ENCODE measurements around the gene SIN3B. TPM values are rescaled to one million over a fixed set of nuclear protein-coding genes. Genes with fewer than 3 reads are reported as not detected.

The SIN3B gene
- total RNA-seq, 5 donors from 2014 or later (not counting 1 experiment from before 2014, with no cell fraction given) = 76.4 to 94.5 (median 84.1) TPM

DNA sequence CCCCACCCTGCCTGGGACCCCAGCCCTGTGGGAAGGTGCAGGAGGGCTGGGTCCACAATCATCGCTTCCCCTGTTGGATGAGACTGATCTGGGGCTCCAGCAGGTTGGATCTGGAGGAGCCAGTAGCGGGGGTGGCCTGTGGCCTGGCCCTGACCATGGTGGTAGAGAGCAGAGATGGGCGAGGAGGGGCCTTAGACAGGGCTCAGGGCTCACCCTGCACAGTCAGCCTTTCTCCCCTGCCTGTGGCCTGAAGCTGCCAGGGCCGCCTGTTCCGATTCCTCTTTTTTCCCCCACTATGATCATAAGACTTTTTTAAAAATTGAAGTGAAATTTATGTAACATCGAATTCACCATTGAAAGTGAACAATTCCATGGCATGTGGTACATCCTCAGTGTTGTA is 18.2 kb downstream of the SIN3B start:
- H3K4me3 ChIP-seq (ENCODE audit: control insufficient read depth in 1 of 2, extremely low read depth in 1 of 2, low read length in 1 of 2) = no peak overlapping the region
- WGBS (ENCODE audit: insufficient coverage) = no CpG with 5 or more reads among the region's 6 CpGs

DNA sequence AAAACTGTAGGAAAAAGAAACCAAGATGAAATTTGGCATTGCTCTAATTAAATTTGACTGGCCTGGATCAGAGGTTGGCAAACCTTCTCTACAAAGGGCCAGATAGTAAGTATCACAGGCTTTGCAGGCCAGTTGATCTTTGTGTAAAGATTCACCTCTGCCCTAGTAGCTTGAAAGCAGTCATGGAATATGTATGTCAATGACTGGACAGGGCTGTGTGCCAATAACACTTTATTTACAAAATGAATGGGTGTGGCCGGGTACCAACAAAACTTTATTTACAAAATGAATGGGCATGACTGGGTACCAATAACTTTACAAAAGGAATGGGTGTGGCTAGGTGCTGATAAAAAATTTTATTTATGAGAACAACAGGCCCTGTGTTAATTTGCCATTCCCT is 20.0 kb downstream of the SIN3B start:
- no peaks in the 10 kb centered on the region for H3K27me3 ChIP-seq (replicated peaks in 1 of 2; ENCODE audit: control insufficient read depth in 2 of 2, extremely low read depth in 1 of 2, insufficient read depth in 2 of 2, low read length in 1 of 2)
- H3K4me3 ChIP-seq (ENCODE audit: control insufficient read depth in 1 of 2, extremely low read depth in 1 of 2, low read length in 1 of 2) = no peak overlapping the region
- H3K9me3 ChIP-seq = no peaks in the 10 kb centered on the region
- Mint-ChIP-seq H3K36me3 (peaks cover 58% of the 10 kb centered on the region), H3K27ac (no peak overlapping the region), H3K27me3 (no peaks in the 10 kb centered on the region), H3K4me1 (no peaks in the 10 kb centered on the region), H3K4me3 (no peak overlapping the region), H3K9me3 (no peaks in the 10 kb centered on the region)
- ChIA-PET POLR2A (interaction anchor here in 1 of 2 donors (0.7 kb wide), 1 partner anchor 554 kb away, joined by 4 read pairs; no protein-coding TSS in a partner anchor), CTCF (no interaction called here)
- no peaks in the 10 kb centered on the region for H3K4me1 ChIP-seq (ENCODE audit: control insufficient read depth in 1 of 2, extremely low read depth in 1 of 2, insufficient read depth in 2 of 2, low read length in 2 of 2)
- no peak for DNase-seq
- H3K36me3 ChIP-seq (ENCODE audit: control insufficient read depth in 2 of 2, extremely low read depth in 1 of 2, insufficient read depth in 1 of 2, low read length in 1 of 2) = peaks cover 18 to 89% of the 10 kb centered on the region in 2 donors
- no peak overlapping the region for H3K27ac ChIP-seq (ENCODE audit: low read length)
- no CpG with 5 or more reads among the region's 1 CpG for WGBS (ENCODE audit: insufficient coverage)
- ATAC-seq (replicated peaks in 1 of 4) = no peak

More for the DNA sequence above, 18.2 kb downstream of the SIN3B start:
- ChIA-PET POLR2A (no interaction called here), CTCF (no interaction called here)
- Histone ChIP-seq H3K27me3 (replicated peaks in 1 of 2; ENCODE audit: control insufficient read depth in 2 of 2, extremely low read depth in 1 of 2, insufficient read depth in 2 of 2, low read length in 1 of 2) (no peaks in the 10 kb centered on the region), H3K9me3 (no peaks in the 10 kb centered on the region), H3K4me1 (ENCODE audit: control insufficient read depth in 1 of 2, extremely low read depth in 1 of 2, insufficient read depth in 2 of 2, low read length in 2 of 2) (no peaks in the 10 kb centered on the region), H3K36me3 (ENCODE audit: control insufficient read depth in 2 of 2, extremely low read depth in 1 of 2, insufficient read depth in 1 of 2, low read length in 1 of 2) (peaks cover 12 to 85% of the 10 kb centered on the region in 2 donors), H3K27ac (ENCODE audit: low read length) (no peak overlapping the region)
- H3K9me3 Mint-ChIP-seq = no peaks in the 10 kb centered on the region
- ATAC-seq (replicated peaks in 1 of 4) = no peak
- no peak overlapping the region for H3K4me3 Mint-ChIP-seq
- H3K27me3 Mint-ChIP-seq = no peaks in the 10 kb centered on the region
- H3K36me3 Mint-ChIP-seq = peaks cover 55% of the 10 kb centered on the region
- H3K4me1 Mint-ChIP-seq = no peaks in the 10 kb centered on the region
- no peak for DNase-seq
- H3K27ac Mint-ChIP-seq = no peak overlapping the region

DNA sequence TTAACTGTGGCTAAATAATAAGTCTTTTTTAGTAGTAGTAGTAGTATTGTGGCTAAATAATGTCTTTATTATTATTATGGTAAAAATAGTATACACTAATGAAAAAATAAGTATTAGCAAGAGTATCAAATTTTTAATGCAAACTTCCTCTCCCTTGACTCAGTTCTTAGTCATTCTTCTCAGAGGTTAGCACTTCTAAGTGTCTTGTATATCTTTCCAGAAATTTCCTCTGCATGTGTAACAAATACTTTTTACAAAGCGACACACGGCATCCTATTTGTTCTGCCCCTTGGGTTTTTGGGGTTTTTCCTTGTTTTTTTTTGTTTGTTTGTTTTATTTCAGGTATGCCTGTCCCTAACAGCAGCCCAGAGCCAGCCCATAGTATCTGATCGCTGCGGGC is 20.9 kb downstream of the SIN3B start:
- no peaks in the 10 kb centered on the region for H3K4me1 ChIP-seq (ENCODE audit: control insufficient read depth in 1 of 2, extremely low read depth in 1 of 2, insufficient read depth in 2 of 2, low read length in 2 of 2)
- Mint-ChIP-seq H3K27ac (no peak overlapping the region), H3K9me3 (no peaks in the 10 kb centered on the region), H3K36me3 (peaks cover 58% of the 10 kb centered on the region), H3K4me1 (no peaks in the 10 kb centered on the region), H3K4me3 (no peak overlapping the region), H3K27me3 (no peaks in the 10 kb centered on the region)
- ChIA-PET POLR2A (no interaction called here), CTCF (no interaction called here)
- no CpG with 5 or more reads among the region's 4 CpGs for WGBS (ENCODE audit: insufficient coverage)
- no peaks in the 10 kb centered on the region for H3K27me3 ChIP-seq (replicated peaks in 1 of 2; ENCODE audit: control insufficient read depth in 2 of 2, extremely low read depth in 1 of 2, insufficient read depth in 2 of 2, low read length in 1 of 2)
- no peak overlapping the region for H3K4me3 ChIP-seq (ENCODE audit: control insufficient read depth in 1 of 2, extremely low read depth in 1 of 2, low read length in 1 of 2)
- H3K9me3 ChIP-seq = no peaks in the 10 kb centered on the region
- no peak for DNase-seq
- H3K36me3 ChIP-seq (ENCODE audit: control insufficient read depth in 2 of 2, extremely low read depth in 1 of 2, insufficient read depth in 1 of 2, low read length in 1 of 2) = peaks cover 21 to 90% of the 10 kb centered on the region in 2 donors
- H3K27ac ChIP-seq (ENCODE audit: low read length) = no peak overlapping the region
- no peak for ATAC-seq (replicated peaks in 1 of 4)

- 92% methylated on average over 30 of the region's 33 CpGs for WGBS (ENCODE audit: insufficient coverage)
- H3K4me1 ChIP-seq (ENCODE audit: control insufficient read depth in 1 of 2, extremely low read depth in 1 of 2, insufficient read depth in 2 of 2, low read length in 2 of 2) = no peaks in the 10 kb centered on the region
- Mint-ChIP-seq H3K27me3 (no peaks in the 10 kb centered on the region), H3K9me3 (no peaks in the 10 kb centered on the region), H3K4me3 (no peak overlapping the region), H3K4me1 (no peaks in the 10 kb centered on the region), H3K36me3 (peaks cover 60% of the 10 kb centered on the region), H3K27ac (no peak overlapping the region)
- CTCF ChIA-PET = no interaction called here
- ATAC-seq (replicated peaks in 1 of 4) (no peak), DNase-seq (no peak)
- no peak overlapping the region for H3K27ac ChIP-seq (ENCODE audit: low read length)
- no peaks in the 10 kb centered on the region for H3K27me3 ChIP-seq (replicated peaks in 1 of 2; ENCODE audit: control insufficient read depth in 2 of 2, extremely low read depth in 1 of 2, insufficient read depth in 2 of 2, low read length in 1 of 2)
- POLR2A ChIA-PET = no interaction called here
- peaks cover 21 to 90% of the 10 kb centered on the region in 2 donors for H3K36me3 ChIP-seq (ENCODE audit: control insufficient read depth in 2 of 2, extremely low read depth in 1 of 2, insufficient read depth in 1 of 2, low read length in 1 of 2)
- no peak overlapping the region for H3K4me3 ChIP-seq (ENCODE audit: control insufficient read depth in 1 of 2, extremely low read depth in 1 of 2, low read length in 1 of 2)
- H3K9me3 ChIP-seq = no peaks in the 10 kb centered on the region
These were observed 22.0 kb downstream of the SIN3B start for GRCh38 chr19:16851031-16851712.

GRCh38 chr19:16853066-16853465 is 23.9 kb downstream of the SIN3B start:
- peaks cover 51% of the 10 kb centered on the region for H3K36me3 Mint-ChIP-seq
- no peak for ATAC-seq (replicated peaks in 1 of 4)
- ChIA-PET POLR2A (no interaction called here), CTCF (no interaction called here)
- H3K4me3 Mint-ChIP-seq = no peak overlapping the region
- H3K9me3 Mint-ChIP-seq = no peaks in the 10 kb centered on the region
- no peak for DNase-seq
- no peak overlapping the region for H3K27ac Mint-ChIP-seq
- H3K27me3 ChIP-seq (replicated peaks in 1 of 2; ENCODE audit: control insufficient read depth in 2 of 2, extremely low read depth in 1 of 2, insufficient read depth in 2 of 2, low read length in 1 of 2) = no peaks in the 10 kb centered on the region
- no peaks in the 10 kb centered on the region for H3K9me3 ChIP-seq
- H3K4me1 Mint-ChIP-seq = no peaks in the 10 kb centered on the region
- 94% methylated on average over 5 of the region's 7 CpGs for WGBS (ENCODE audit: insufficient coverage)
- H3K4me1 ChIP-seq (ENCODE audit: control insufficient read depth in 1 of 2, extremely low read depth in 1 of 2, insufficient read depth in 2 of 2, low read length in 2 of 2) = no peaks in the 10 kb centered on the region
- no peak overlapping the region for H3K4me3 ChIP-seq (ENCODE audit: control insufficient read depth in 1 of 2, extremely low read depth in 1 of 2, low read length in 1 of 2)
- H3K36me3 ChIP-seq (ENCODE audit: control insufficient read depth in 2 of 2, extremely low read depth in 1 of 2, insufficient read depth in 1 of 2, low read length in 1 of 2) = peaks cover 12 to 73% of the 10 kb centered on the region in 2 donors
- no peaks in the 10 kb centered on the region for H3K27me3 Mint-ChIP-seq
- H3K27ac ChIP-seq (ENCODE audit: low read length) = no peak overlapping the region

- H3K9me3 ChIP-seq = no peaks in the 10 kb centered on the region
- H3K27ac ChIP-seq (ENCODE audit: low read length) = no peak overlapping the region
- no peak overlapping the region for H3K27ac Mint-ChIP-seq
- no peak for ATAC-seq (replicated peaks in 1 of 4)
- ChIA-PET POLR2A (interaction anchor here in 1 of 2 donors (0.8 kb wide), 1 partner anchor 37 kb away, joined by 3 read pairs; no protein-coding TSS in a partner anchor), CTCF (no interaction called here)
- H3K36me3 ChIP-seq (ENCODE audit: control insufficient read depth in 2 of 2, extremely low read depth in 1 of 2, insufficient read depth in 1 of 2, low read length in 1 of 2) = peaks cover 9 to 51% of the 10 kb centered on the region in 2 donors
- 99% methylated on average over 7 of the region's 9 CpGs for WGBS (ENCODE audit: insufficient coverage)
- H3K4me1 Mint-ChIP-seq = no peaks in the 10 kb centered on the region
- H3K27me3 ChIP-seq (replicated peaks in 1 of 2; ENCODE audit: control insufficient read depth in 2 of 2, extremely low read depth in 1 of 2, insufficient read depth in 2 of 2, low read length in 1 of 2) = no peaks in the 10 kb centered on the region
- no peak overlapping the region for H3K4me3 ChIP-seq (ENCODE audit: control insufficient read depth in 1 of 2, extremely low read depth in 1 of 2, low read length in 1 of 2)
- H3K36me3 Mint-ChIP-seq = peaks cover 55% of the 10 kb centered on the region
- H3K27me3 Mint-ChIP-seq = no peaks in the 10 kb centered on the region
- H3K9me3 Mint-ChIP-seq = no peaks in the 10 kb centered on the region
- H3K4me3 Mint-ChIP-seq = no peak overlapping the region
- no peaks in the 10 kb centered on the region for H3K4me1 ChIP-seq (ENCODE audit: control insufficient read depth in 1 of 2, extremely low read depth in 1 of 2, insufficient read depth in 2 of 2, low read length in 2 of 2)
- no peak for DNase-seq
These were observed 26.9 kb downstream of the SIN3B start for GRCh38 chr19:16856091-16856490.
